HCT116 (cell line): Measurements from ENCODE around the gene CTXN2. TPM values are rescaled to one million over a fixed set of nuclear protein-coding genes. Genes with fewer than 3 reads are reported as not detected.

Source experiments
- ATAC-seq: fragments of 200-7000 bp; cut with Tn5 transposase; 2 replicates; pipeline ENCODE4 v1.9.1; 2020; ENCODE audit warnings: mild to moderate bottlenecking, moderate library complexity
- BruUV-seq: library from RNA; stranded (reverse); fragments of 400-500 nt; replicated peaks from 2 replicates; lab custom pipeline; 2021; lab: Mats Ljungman, UMichigan
- CTCF ChIA-PET: fragments of 300-600 bp; sonication (Branson Sonifier 250); formaldehyde crosslinking; loops from one replicate; lab custom pipeline; 2021; ENCODE audit warnings: antibody characterized with exemption; lab: Charles Lee
- POLR2A ChIA-PET: fragments of 300-600, 350-600 bp; sonication (Branson Sonifier 250); formaldehyde crosslinking; loops from one replicate; lab custom pipeline; 2021; ENCODE audit warnings: antibody characterized with exemption; lab: Charles Lee
- RAD21 ChIA-PET, 2 experiments: fragments of 300-600 bp; sonication (Branson Sonifier 250); formaldehyde crosslinking; loops; one replicate each; lab custom pipeline; 2023; ENCODE audit warnings: low total read pairs in 2 of 2; ENCODE audit not compliant: uncharacterized antibody in 2 of 2, unreplicated experiment in 2 of 2, low non-redundant PET in 1 of 2; lab: Charles Lee
- DNase-seq: peaks from one replicate; pipeline ENCODE4 v3.0.0-alpha.2; 2010; ENCODE audit warnings: low read depth, low spot score
- H2AFZ ChIP-seq: fragments of 200-600 bp; shearing (Covaris generic), sonication (generic); 2 replicates; pipeline ENCODE4 v1.6.1; 2017; ENCODE audit warnings: low read depth, mixed run types, mixed read lengths, antibody characterized with exemption, low read length; ENCODE audit not compliant: poor library complexity, severe bottlenecking
- H3K27ac ChIP-seq: 2 replicates; pipeline ENCODE4 v1.5.1; 2012; ENCODE audit warnings: low read depth, low read length
- H3K27me3 ChIP-seq: fragments of 200-600 bp; sonication (generic); 2 replicates; pipeline ENCODE4 v1.6.1; 2016; ENCODE audit warnings: mixed run types, low read length, mixed read lengths; ENCODE audit not compliant: insufficient read depth
- H3K36me3 ChIP-seq, 2 experiments: fragments of 200-500 bp in 1 of 2; fragments of 200-600 bp in 1 of 2; sonication (Bioruptor generic) in 1 of 2; sonication (generic) in 1 of 2; 2 replicates each; pipeline versions ENCODE4 v1.5.1 to v1.6.1; 2014 to 2016; ENCODE audit warnings: low read length in 2 of 2, inconsistent platforms in 1 of 2, mixed read lengths in 1 of 2, mixed run types in 1 of 2; ENCODE audit not compliant: insufficient read depth in 2 of 2, control insufficient read depth in 1 of 2
- H3K4me1 ChIP-seq, 2 experiments: fragments of 200-600 bp in 1 of 2; sonication (generic) in 1 of 2; 2 replicates each; pipeline versions ENCODE4 v1.5.1 to v1.6.1; 2012 to 2017; ENCODE audit warnings: low read length in 2 of 2, inconsistent platforms in 1 of 2, mild to moderate bottlenecking in 1 of 2, mixed read lengths in 1 of 2, mixed run types in 1 of 2, moderate library complexity in 1 of 2; ENCODE audit not compliant: insufficient read depth in 2 of 2, control insufficient read depth in 1 of 2
- H3K4me2 ChIP-seq: fragments of 200-600 bp; sonication (generic); 2 replicates; pipeline ENCODE4 v1.6.1; 2017; ENCODE audit warnings: mixed run types, low read length, mixed read lengths
- H3K4me3 ChIP-seq, 2 experiments: fragments of 200-600 bp in 1 of 2; sonication (generic) in 1 of 2; replicated peaks in 1 of 2; 2 replicates each; pipeline ENCODE4 v1.5.1; 2011 to 2016; ENCODE audit warnings: low read length in 2 of 2, control low read depth in 1 of 2, low read depth in 1 of 2, mild to moderate bottlenecking in 1 of 2, mixed read lengths in 1 of 2, mixed run types in 1 of 2
- H3K79me2 ChIP-seq: fragments of 200-600 bp; sonication (generic); 2 replicates; pipeline ENCODE4 v1.6.1; 2017; ENCODE audit warnings: mild to moderate bottlenecking, mixed run types, low read length, moderate library complexity, mixed read lengths; ENCODE audit not compliant: insufficient read depth
- H3K9ac ChIP-seq: fragments of 200-600 bp; sonication (generic); 2 replicates; pipeline ENCODE4 v1.6.1; 2016; ENCODE audit warnings: low read length, mixed read lengths
- H3K9me2 ChIP-seq: fragments of 200-600 bp; sonication (generic), shearing (Covaris generic); 2 replicates; pipeline ENCODE4 v1.6.1; 2017; ENCODE audit warnings: mixed run types, mild to moderate bottlenecking, moderate library complexity; ENCODE audit not compliant: insufficient read depth
- H3K9me3 ChIP-seq, 2 experiments: fragments of 200-500 bp in 1 of 2; fragments of 200-600 bp in 1 of 2; sonication (Bioruptor generic) in 1 of 2; sonication (generic) in 1 of 2; 2 replicates each; pipeline ENCODE4 v1.6.1; 2014 to 2017; ENCODE audit warnings: low read length in 2 of 2, mixed read lengths in 2 of 2, inconsistent platforms in 1 of 2, low read depth in 1 of 2, mild to moderate bottlenecking in 1 of 2, mixed run types in 1 of 2, moderate library complexity in 1 of 2; ENCODE audit not compliant: control insufficient read depth in 1 of 2, insufficient read depth in 1 of 2
- H4K20me1 ChIP-seq: fragments of 200-600 bp; sonication (generic), shearing (Covaris generic); 2 replicates; pipeline ENCODE4 v1.6.1; 2017; ENCODE audit warnings: mixed run types, mild to moderate bottlenecking, moderate library complexity; ENCODE audit not compliant: insufficient read depth
- CBX3 ChIP-seq: IDR thresholded peaks from 2 replicates; pipeline ENCODE4 v1.6.1; 2012; ENCODE audit warnings: low read depth
- CEBPB ChIP-seq: IDR thresholded peaks from 2 replicates; pipeline ENCODE4 v1.6.1; 2012; ENCODE audit warnings: low read depth
- EGR1 ChIP-seq: IDR thresholded peaks from 2 replicates; pipeline ENCODE4 v1.6.1; 2012; ENCODE audit warnings: low read depth
- EZH2phosphoT487 ChIP-seq: fragments of 200-600 bp; IDR thresholded peaks from 2 replicates; pipeline ENCODE4 v1.6.1; 2018; ENCODE audit warnings: antibody characterized with exemption, borderline replicate concordance
- MAX ChIP-seq: IDR thresholded peaks from 2 replicates; pipeline ENCODE4 v1.6.1; 2012
- POLR2A ChIP-seq: IDR thresholded peaks from 2 replicates; pipeline ENCODE4 v1.7.0; 2011; ENCODE audit warnings: borderline replicate concordance; ENCODE audit not compliant: insufficient read depth, insufficient read length; ENCODE audit errors: extremely low read depth
- POLR2AphosphoS5 ChIP-seq: IDR thresholded peaks from 2 replicates; pipeline ENCODE4 v1.6.1; 2011; ENCODE audit warnings: mild to moderate bottlenecking, low read depth, low read length, moderate library complexity
- SIN3A ChIP-seq: IDR thresholded peaks from 2 replicates; pipeline ENCODE4 v1.6.1; 2012; ENCODE audit warnings: low read depth
- YY1 ChIP-seq: IDR thresholded peaks from 2 replicates; pipeline ENCODE4 v1.6.1; 2011; ENCODE audit warnings: low read length, low read depth, moderate library complexity, mild to moderate bottlenecking; ENCODE audit not compliant: insufficient replicate concordance; ENCODE audit errors: extremely low read depth
- ZBTB33 ChIP-seq: IDR thresholded peaks from 2 replicates; pipeline ENCODE4 v1.6.1; 2011; ENCODE audit warnings: mild to moderate bottlenecking, low read length, moderate library complexity; ENCODE audit not compliant: insufficient replicate concordance; ENCODE audit errors: extremely low read depth
- ZNF274 ChIP-seq: fragments of 200-500 bp; sonication (Bioruptor generic); IDR thresholded peaks from 2 replicates; pipeline ENCODE4 v1.6.1; 2014; ENCODE audit warnings: mild to moderate bottlenecking, low read depth, low read length, inconsistent platforms
- intact Hi-C: fragments of 100-400 bp; cut with micrococcal nuclease; formaldehyde crosslinking; loops from 2 replicates; pipeline ENCODE4 v1.10.0; 2022
- total RNA-seq: library from RNA; stranded (reverse); gene quantifications from one replicate; pipeline ENCODE4 v1.2.1, GENCODE V29; 2021; ENCODE audit not compliant: unreplicated experiment

The CTXN2 gene
- total RNA-seq, 1 experiment from 2014 or later, result not detected

- Histone ChIP-seq H3K27me3 (peaks cover 31% of the 10 kb centered on the region), H2AFZ (no peak overlapping the region), H3K79me2 (no peaks in the 10 kb centered on the region), H3K27ac (no peak overlapping the region), H3K36me3 (no peaks in the 10 kb centered on the region), H3K9ac (no peak overlapping the region), H3K9me2 (no peaks in the 10 kb centered on the region), H3K4me2 (no peak overlapping the region), H3K9me3 (no peaks in the 10 kb centered on the region), H4K20me1 (no peaks in the 10 kb centered on the region), H3K4me3 (no peak overlapping the region), H3K4me1 (no peaks in the 10 kb centered on the region)
- intact Hi-C loops, result no loop called here
- ATAC-seq, result no peak
- ChIA-PET RAD21 (no interaction called here), CTCF (no interaction called here), POLR2A (no interaction called here)
- DNase-seq, result no peak
- TF ChIP-seq EGR1 (no peak), MAX (no peak), YY1 (no peak), POLR2AphosphoS5 (no peak), EZH2phosphoT487 (no peak), CBX3 (no peak), SIN3A (no peak), POLR2A (no peak), CEBPB (no peak), ZNF274 (no peak)
- BruUV-seq, result no TSS peak
These were observed 31.2 kb downstream of the CTXN2 start for GRCh38 chr15:48222627-48223026.

- intact Hi-C loops, result no loop called here
- CTCF ChIA-PET, result no interaction called here
- no TSS peak for BruUV-seq
These were observed 34.3 kb downstream of the CTXN2 start for GRCh38 chr15:48225771-48226170.

More at GRCh38 chr15:48225771-48226170, 34.3 kb downstream of the CTXN2 start:
- no peaks in the 10 kb centered on the region for H4K20me1 ChIP-seq
- no peak overlapping the region for H3K4me2 ChIP-seq
- ChIA-PET RAD21 (no interaction called here), POLR2A (no interaction called here)
- H3K9me2 ChIP-seq, result no peaks in the 10 kb centered on the region
- peaks cover 35% of the 10 kb centered on the region for H3K27me3 ChIP-seq
- no peak overlapping the region for H3K9ac ChIP-seq
- no peaks in the 10 kb centered on the region for H3K36me3 ChIP-seq
- no peak for DNase-seq
- no peak for ATAC-seq
- no peaks in the 10 kb centered on the region for H3K79me2 ChIP-seq
- H3K4me3 ChIP-seq, result no peak overlapping the region
- no peak for TF ChIP-seq ZBTB33
- H3K4me1 ChIP-seq, result no peaks in the 10 kb centered on the region
- no peaks in the 10 kb centered on the region for H3K9me3 ChIP-seq
- no peak overlapping the region for H3K27ac ChIP-seq
- no peak overlapping the region for H2AFZ ChIP-seq
